T47D (cell line): ENCODE measurements around the gene SLC45A1.

Experiments
- DNase-seq, 2 experiments: peaks; one replicate each; pipeline versions ENCODE4 v3.0.0 to v3.0.0-alpha.2; 2011 to 2012; ENCODE audit warnings: low read depth in 1 of 2, low spot score in 1 of 2
- JUND ChIP-seq: IDR thresholded peaks from 2 replicates; pipeline ENCODE4 v1.6.1; 2012; ENCODE audit warnings: low read depth
- in situ Hi-C: cut with HindIII; loops from 2 replicates; pipeline ENCODE4 v1.10.0; 2016; ENCODE audit warnings: low sequenced_read_pairs, low pct_unique_long_range_greater_than_20kb

Gene SLC45A1

DNA sequence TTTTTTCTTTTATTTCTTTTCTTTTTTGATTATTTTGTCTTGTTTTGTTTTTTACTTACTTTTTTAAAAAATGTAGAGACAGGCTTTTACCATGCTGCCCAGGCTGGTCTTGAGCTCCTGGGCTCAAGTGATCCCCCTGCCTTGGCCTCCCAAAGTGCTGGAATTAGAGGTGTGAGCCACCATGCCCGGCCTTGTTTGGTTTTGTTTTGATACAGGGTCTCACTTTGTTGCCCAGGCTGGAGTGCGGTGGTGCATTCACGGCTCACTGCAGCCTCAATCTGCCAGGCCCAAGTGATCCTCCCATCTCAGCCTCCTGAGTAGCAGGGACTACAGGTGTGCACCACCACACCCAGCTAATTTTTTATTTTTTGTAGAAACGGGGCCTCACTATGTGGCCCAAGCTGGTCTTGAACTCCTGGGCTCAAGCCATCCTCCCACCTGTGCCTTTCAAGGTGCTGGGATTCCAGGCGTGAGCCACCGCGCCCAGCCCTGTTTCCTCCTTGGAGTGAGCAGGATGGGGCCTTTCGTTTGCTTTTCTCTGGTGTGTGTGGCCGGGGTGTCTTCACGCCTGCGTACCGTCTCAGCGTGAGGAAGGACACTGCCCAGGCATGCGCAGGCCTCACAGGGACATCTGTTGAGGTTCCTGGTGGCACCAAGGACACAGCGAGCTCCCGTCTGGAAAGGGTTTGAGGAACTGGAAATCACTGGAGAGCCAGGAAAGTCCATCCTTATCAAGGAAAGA is 15.5 kb downstream of the SLC45A1 start:
- DNase-seq, result no peak
- in situ Hi-C loops, result no loop called here

DNA sequence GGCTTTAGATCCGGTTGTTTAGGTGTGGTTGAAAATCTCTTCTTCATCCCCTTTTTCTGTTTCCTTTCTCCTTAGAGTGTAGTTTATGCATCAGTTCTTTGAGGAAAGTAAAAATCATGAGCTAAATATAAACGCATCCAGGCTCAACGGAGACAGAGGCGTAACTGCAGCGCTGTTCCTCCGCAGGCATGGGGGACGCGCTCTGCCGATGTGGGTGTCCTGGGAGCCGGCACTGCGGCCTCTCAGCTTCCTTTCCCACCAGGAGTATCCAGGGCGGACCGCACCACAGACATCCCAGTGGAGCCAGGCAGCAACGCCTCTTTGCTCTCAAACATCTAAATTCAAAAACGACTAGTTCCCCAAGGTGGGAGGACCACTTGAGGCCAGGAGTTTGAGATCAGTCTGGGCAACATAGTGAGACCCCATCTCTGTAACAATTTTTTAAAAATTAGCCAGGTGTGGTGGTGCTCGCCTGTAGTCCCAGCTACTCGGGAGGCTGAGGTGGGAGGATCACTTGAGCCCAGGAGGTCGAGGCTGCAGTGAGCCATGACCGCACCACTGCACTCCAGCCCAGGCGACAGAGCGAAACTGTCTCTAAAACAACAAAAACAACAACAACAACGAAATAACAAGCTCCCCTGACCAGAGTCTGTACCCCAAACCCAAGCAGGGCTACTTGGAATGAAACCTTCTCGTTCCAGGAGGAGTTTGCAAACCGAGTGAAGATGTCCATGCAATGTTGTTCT is 16.4 kb downstream of the SLC45A1 start:
- in situ Hi-C loops, result no loop called here
- no peak for TF ChIP-seq JUND
- DNase-seq, result no peak

More for the DNA sequence above, 15.5 kb downstream of the SLC45A1 start:
- TF ChIP-seq JUND, result no peak

DNA sequence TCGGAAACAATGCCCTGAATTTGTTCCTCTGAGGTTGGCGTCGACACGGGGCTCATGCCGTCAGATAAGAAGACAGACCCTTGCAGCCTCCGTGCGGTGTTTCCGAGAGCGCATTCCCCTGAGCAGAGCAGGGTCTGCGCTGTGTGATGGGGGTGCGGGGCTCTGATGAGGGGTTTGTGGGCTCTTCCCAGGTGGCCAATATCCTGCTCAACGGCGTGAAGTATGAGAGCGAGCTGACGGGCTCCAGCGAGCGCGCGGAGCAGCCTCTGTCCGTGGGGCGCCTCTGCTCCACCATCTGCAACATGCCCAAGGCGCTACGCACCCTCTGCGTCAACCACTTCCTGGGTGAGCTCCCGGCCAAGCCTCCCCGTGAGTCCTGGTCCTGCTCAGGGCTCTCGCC is 17.3 kb downstream of the SLC45A1 start:
- in situ Hi-C loops, result no loop called here
- DNase-seq, result no peak
- TF ChIP-seq JUND, result no peak

DNA sequence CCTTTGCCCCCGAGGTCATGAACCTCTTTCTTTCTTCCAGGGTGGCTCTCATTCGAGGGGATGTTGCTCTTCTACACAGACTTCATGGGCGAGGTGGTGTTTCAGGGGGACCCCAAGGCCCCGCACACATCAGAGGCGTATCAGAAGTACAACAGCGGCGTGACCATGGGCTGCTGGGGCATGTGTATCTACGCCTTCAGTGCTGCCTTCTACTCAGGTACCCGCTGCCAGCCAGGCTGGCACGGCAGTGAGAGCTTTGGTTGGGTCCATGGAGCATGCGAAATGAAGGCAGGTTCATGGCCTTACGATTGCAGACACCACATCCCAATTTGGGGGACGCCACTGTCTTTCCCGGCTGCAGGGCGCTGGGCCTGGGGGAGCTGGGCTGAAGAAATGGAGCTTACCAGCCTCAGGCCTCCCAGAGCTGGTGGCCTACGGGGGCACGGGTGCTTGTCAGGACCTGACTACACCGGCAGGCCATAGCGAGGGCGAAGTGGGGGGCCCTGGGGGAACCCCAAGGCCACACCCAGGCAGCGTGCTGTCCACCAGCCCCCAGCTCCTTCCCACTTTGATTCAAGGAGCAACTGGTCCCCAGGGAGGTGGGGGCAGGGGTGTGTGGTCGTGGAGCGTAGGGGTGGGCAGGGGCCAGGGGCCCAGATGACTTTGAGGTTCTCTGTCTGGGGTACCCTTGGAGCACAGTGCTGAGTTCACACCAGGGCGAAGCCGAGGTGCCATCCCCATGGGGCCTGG is 20.0 kb downstream of the SLC45A1 start:
- in situ Hi-C loops, result no loop called here
- TF ChIP-seq JUND, result no peak
- no peak for DNase-seq

DNA sequence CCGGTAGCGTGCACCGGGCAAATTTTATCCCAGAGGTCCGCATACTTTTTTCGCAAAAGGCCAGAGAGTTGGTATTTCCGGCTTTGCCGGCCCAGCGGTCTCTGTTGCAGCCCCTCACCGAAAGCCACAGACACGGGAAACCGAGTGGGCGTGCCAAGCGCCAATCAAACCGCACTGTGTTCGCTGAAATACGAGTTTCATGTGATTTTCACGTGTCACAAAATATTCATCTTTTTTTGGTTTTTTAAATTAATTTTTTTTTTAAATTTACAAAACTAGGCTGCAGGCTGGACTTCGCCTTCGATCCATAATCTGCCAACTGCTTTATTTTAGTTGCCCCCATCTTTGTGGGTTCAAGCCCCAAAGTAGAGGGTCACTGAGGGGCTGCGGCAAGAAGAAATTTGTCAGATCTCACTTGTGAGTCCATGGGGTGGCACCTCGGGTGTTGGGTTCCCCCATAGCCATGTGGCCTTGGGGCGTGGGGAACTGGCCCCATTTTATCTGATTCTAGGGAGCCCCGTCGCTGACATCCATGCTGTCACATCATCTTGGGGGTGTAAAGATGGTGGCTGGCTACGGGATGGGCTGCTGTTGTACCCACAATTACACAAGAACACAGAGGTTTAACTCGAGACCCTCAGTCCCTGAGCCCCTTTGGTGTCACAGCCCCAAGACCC is 20.8 kb downstream of the SLC45A1 start:
- no peak for DNase-seq
- in situ Hi-C loops, result no loop called here
- no peak for TF ChIP-seq JUND

DNA sequence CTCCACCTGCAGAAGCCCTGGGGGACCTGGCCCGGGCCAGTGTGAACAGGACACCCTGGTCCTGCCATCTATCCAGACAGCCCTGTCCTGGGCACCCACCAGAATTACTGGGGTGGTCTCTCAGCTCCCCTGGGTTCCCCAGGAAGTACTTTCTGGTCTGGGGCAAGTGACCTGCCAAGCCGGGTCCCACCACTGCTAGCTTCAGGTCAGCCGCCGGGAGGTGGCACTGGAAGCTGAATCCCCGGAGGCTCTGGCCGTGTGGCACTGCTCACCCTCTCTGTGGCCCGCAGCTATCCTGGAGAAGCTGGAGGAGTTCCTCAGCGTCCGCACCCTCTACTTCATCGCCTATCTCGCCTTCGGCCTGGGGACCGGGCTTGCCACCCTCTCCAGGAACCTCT is 21.3 kb downstream of the SLC45A1 start:
- TF ChIP-seq JUND, result no peak
- DNase-seq, result no peak

DNA sequence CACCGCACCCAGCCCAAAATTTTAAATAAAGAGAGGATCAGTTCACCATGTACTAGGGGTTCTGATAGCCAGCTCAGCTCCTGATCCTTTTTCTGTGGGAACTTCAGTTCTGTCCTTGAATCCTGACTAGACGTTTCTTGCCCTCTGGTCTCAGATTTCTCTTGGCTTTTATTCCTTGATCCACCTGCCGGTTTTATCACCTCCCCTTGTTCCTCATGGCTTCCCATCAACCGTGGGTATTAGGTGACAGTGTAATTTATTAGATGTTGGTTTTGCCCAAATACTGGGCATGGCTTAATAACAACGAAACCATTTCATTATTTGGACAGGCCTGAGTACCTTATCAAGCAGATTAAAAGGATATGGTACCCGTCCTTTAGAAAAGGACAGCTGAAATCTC is 22.5 kb downstream of the SLC45A1 start:
- no peak for DNase-seq
- in situ Hi-C loops, result no loop called here
- no peak for TF ChIP-seq JUND

More for the DNA sequence above, 21.3 kb downstream of the SLC45A1 start:
- in situ Hi-C loops, result no loop called here

DNA sequence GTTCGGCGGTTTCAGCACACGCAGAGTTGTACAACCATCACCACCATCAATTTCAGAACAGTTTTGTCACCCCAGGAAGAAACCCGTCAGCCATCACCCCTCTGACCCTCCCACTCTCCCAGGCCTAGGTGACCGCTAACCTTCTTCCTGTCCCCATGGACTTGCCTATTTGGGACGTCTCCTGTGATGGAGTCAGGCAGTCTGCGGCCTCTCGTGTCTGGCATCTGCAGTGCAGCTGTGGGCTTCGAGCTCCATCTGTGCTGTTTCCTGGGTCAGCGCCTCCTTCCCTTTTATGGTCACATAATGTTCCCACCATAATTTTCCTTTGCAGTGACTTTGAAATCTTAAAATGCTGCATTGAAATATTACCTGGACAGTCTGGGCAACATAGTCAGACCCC is 24.4 kb downstream of the SLC45A1 start:
- in situ Hi-C loops, result no loop called here
- no peak for DNase-seq
- TF ChIP-seq JUND, result no peak

DNA sequence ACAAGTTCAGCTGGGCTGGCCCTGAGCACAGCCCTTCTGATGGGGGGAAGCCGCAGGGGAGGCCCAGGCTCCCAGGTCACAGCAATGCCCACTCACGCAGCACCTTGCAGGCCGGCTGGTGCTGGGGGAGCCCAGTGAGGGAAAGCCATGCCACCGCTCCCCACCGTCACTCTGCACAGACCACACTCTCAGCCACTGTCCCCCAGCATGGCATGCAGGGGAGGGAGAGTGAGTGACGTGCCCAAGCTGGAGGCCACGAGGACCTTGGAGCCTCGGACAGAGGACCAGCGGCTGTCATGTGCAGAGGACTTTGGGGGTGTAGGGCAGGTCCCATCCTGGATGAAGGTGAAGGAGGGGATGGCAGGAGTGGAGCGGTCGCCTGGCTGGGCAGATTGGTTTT is 25.1 kb downstream of the SLC45A1 start:
- DNase-seq, result no peak
- in situ Hi-C loops, result no loop called here
- no peak for TF ChIP-seq JUND

DNA sequence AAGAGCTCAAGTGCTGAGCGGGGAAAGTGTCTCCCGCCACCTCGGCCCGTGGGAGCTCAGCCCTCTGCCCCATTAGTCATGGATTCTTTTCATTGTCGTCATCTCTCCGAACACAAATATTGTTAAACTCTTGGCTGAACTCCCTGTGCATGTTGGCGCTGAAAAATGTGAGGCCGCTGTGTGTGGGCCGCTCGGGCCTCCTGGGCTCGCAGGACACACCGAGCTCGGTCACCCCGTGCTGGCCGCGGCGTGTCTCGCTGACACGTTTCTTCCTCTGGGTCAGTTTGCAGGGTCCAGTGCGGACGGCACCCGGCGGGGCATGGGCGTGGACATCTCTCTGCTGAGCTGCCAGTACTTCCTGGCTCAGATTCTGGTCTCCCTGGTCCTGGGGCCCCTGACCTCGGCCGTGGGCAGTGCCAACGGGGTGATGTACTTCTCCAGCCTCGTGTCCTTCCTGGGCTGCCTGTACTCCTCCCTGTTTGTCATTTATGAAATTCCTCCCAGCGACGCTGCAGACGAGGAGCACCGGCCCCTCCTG is 25.6 kb downstream of the SLC45A1 start:
- no peak for TF ChIP-seq JUND
- peak; percentile 42 to 70 for DNase-seq
- in situ Hi-C loops, result no loop called here

DNA sequence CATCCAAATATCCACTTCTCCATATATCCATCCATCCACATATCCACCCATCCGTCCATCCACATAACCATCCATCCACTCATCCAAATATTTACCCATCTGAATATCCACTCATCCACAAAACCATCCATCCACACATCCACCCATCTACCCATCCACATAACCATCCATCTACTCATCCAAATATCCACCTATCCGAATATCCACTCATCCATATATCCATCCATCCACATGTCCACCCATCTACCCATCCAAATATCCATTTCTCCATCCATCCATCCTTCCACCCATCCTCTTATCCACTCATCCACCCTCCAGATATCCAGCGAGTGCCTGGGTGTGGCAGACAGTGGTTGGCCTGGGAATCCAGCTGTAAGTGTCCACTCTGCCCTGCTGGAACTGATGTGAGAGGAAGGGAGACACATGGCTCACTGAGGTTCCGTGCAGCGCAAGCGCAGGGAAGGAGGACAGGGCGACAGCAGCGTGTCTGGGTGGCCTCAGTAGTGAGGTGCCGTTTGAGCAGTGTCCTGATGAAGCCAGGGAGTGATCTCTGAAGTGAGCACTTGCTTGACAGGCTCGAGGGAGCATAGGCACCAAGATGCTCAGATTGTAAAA is 27.1 kb downstream of the SLC45A1 start:
- DNase-seq, result no peak
- TF ChIP-seq JUND, result no peak
- in situ Hi-C loops, result no loop called here
